Cortex of kidney (tissue), 1 donor: ENCODE results near the gene PLCL1.

ENCODE experiments used
- DNase-seq: peaks from one replicate; lab custom pipeline; 2025; lab: John Stamatoyannopoulos, UW

PLCL1 gene

GRCh38 chr2:198060277-198060676 lies 255.9 kb downstream of the PLCL1 start:
- DNase-seq: no peak

GRCh38 chr2:198062826-198063225 lies 258.4 kb downstream of the PLCL1 start:
- no peak for DNase-seq

- no peak for DNase-seq
These were observed 258.8 kb downstream of the PLCL1 start for GRCh38 chr2:198063242-198063641.

GRCh38 chr2:198065322-198065721 lies 260.9 kb downstream of the PLCL1 start:
- DNase-seq: no peak

GRCh38 chr2:198066597-198066996 lies 262.2 kb downstream of the PLCL1 start:
- DNase-seq: no peak

GRCh38 chr2:198072655-198073054 lies 268.3 kb downstream of the PLCL1 start:
- DNase-seq: no peak

GRCh38 chr2:198073253-198073652 lies 268.9 kb downstream of the PLCL1 start:
- no peak for DNase-seq

- DNase-seq: no peak
These were observed 273.1 kb downstream of the PLCL1 start for GRCh38 chr2:198077477-198077876.

- DNase-seq: no peak
These were observed 276.7 kb downstream of the PLCL1 start for GRCh38 chr2:198080879-198081765.

GRCh38 chr2:198084156-198084555 lies 279.8 kb downstream of the PLCL1 start:
- no peak for DNase-seq

GRCh38 chr2:198096002-198096401 lies 291.6 kb downstream of the PLCL1 start:
- DNase-seq: no peak

- DNase-seq: no peak
These were observed 292.6 kb downstream of the PLCL1 start for GRCh38 chr2:198096965-198097364.

GRCh38 chr2:198097630-198098029 lies 293.2 kb downstream of the PLCL1 start:
- no peak for DNase-seq

GRCh38 chr2:198098386-198098785 lies 294.0 kb downstream of the PLCL1 start:
- no peak for DNase-seq

GRCh38 chr2:198098918-198099317 lies 294.5 kb downstream of the PLCL1 start:
- DNase-seq: no peak

GRCh38 chr2:198100346-198100745 lies 296.0 kb downstream of the PLCL1 start:
- no peak for DNase-seq

GRCh38 chr2:198101688-198102087 lies 297.3 kb downstream of the PLCL1 start:
- no peak for DNase-seq

GRCh38 chr2:198102120-198102519 lies 297.7 kb downstream of the PLCL1 start:
- no peak for DNase-seq

- DNase-seq: no peak
These were observed 298.5 kb downstream of the PLCL1 start for GRCh38 chr2:198102856-198103255.

- DNase-seq: no peak
These were observed 302.4 kb downstream of the PLCL1 start for GRCh38 chr2:198106621-198107385.

GRCh38 chr2:198113316-198113715 lies 308.9 kb downstream of the PLCL1 start:
- no peak for DNase-seq

GRCh38 chr2:198114064-198114463 lies 309.7 kb downstream of the PLCL1 start:
- no peak for DNase-seq

GRCh38 chr2:198115201-198115600 lies 310.8 kb downstream of the PLCL1 start:
- DNase-seq: no peak
